Measurements from ENCODE around the gene WDR64.
A peak's percentile ranks its signal among the peaks of the same experiment; 100 is the strongest.

The WDR64 gene

DNA sequence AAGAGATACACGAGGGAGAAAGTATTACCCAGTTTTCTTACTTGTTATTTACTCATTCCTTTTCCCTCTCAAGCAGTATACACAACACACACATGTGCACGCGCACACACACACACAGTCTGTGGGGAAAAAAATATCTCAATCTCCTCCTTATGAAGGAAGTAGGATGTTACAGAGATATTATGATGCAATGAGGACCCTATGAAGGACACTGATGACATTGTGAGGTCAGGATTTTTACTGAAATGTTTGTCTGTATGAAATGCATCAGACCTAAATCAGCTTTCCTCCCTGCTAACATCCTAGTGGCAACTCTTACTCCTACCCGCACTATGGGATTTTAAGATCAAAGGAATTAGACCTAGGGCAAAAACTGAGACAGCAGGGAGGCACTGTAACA, at the start of gene WDR64:
TSS of gene WDR64 (plus strand) at position 270 of the 400 bp plus-strand sequence. CDS start 204 bp downstream, outside the sequence.
- DNase-seq: no peak

DNA sequence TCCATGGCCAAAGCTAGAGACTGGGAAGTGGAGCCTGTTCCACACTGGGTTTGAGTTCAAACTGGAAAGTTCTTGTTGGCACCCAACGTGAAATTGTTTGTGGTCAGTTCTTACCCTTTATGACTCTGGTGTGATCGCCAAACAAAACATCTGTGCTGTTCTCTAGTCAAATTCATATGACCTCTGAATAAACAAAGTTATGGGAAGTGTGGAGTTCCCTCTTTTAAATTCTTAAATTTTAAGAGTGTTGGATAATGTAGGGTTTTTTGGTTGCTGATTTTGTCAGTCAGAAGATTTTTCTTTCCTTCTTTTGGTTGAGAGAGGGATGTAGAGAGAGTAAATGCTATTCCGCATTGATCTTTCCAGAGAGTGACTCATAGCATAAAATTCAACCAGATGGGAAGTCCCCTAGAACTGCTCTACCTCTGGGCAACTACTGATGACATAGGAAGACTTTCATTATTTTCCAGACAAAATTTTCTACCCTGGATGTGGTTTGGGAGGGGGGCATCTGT, 48.3 kb upstream of the WDR64 start:
- DNase-seq: no peak

DNA sequence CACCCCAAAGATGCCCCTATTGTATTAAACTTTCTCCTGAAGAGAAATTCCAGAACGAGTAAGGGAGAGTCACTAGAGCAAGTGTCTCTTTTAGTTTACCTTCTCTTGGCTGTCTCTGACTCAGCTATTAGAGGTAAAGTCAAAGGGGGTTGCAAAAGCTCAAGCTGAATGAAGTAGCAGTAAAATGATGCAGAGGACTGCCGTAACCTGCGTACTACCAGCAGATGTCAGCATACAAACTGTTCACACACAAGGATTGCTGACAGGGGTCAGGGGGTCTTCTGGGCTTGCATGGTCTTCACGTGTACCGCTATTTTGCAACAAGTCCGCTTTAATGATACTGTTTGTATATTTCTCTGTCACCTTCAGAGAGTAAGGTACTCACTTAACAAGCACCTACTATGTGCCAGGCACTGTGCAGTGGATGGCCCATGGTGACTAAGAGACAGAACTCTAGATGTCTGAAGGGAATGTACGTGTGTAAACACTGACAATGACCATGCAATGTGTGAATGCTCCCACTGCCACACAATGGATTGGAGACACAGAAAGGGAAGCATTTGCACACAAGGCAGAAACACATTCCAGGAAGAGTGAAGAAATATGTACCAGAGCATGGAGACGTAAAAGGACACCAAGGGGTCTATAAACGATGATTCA, 46.8 kb upstream of the WDR64 start:
- DNase-seq: no peak

DNA sequence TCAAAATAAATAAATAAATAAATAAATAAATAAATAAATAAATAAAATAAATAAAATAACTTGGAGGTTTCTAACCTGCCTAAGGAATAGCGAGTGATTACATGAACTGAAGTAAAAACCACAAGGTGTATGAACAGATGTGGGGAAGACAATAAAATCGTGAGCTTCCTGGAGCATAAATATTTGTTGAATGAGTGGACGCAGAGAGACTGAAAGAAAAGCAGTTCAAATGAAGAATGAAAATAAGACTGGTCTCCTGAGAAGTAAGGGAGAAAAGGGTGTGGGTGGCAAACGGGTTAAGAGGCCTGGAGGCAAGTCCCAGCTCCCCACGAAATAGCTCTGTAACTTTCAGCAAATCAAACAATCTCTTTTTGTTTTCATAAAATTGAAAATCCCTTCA, 45.5 kb upstream of the WDR64 start:
- DNase-seq: no peak

DNA sequence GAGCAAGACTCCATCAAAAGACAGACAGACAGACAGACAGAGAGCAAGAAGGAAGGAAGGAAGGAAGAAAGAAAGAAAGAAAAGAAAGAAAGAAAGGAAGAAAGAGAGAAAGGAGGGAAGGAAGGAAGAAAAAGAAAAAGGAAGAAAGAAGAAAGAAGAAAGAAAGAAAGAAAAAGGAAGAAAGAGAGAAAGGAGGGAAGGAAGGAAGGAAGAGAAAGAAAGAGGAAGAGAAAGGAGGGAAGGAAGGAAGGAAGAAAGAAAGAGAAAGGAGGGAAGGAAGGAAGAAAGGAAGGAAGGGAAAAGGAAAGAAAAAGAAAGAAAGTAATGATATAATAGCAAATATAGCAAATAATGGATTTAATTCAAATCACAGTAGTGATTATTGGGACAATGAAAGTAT, 44.6 kb upstream of the WDR64 start:
- no peak for DNase-seq

DNA sequence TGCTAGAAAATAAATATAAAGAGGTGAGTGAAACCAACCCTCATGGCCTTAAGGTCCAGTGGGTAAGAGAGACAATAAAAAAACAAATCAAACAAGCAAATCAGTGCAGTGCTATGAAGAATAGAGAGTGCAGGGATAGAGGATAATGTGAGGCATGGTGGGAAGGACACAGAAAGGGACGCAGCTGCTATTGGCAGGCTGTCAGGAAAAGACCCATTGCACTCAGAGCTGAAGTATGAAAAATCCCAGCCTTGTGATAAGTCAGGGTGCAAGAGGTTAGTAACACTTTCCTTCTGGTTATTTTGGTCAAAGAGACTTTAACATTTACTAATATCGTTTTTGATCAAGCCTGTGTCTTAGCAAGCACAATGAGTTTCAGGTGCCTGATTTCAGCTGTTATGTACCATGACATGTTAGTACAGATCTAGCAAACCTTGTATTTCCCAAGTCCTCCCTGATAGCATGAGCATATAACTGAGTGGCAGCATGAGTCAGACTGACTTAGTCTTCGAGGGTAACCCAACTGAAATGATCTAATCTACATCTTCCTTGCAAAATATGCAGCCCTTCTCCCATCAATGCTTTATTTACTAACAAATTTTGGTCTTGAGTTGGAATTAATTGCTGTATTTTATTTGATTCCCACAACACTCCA, 43.6 kb upstream of the WDR64 start:
- DNase-seq: no peak

DNA sequence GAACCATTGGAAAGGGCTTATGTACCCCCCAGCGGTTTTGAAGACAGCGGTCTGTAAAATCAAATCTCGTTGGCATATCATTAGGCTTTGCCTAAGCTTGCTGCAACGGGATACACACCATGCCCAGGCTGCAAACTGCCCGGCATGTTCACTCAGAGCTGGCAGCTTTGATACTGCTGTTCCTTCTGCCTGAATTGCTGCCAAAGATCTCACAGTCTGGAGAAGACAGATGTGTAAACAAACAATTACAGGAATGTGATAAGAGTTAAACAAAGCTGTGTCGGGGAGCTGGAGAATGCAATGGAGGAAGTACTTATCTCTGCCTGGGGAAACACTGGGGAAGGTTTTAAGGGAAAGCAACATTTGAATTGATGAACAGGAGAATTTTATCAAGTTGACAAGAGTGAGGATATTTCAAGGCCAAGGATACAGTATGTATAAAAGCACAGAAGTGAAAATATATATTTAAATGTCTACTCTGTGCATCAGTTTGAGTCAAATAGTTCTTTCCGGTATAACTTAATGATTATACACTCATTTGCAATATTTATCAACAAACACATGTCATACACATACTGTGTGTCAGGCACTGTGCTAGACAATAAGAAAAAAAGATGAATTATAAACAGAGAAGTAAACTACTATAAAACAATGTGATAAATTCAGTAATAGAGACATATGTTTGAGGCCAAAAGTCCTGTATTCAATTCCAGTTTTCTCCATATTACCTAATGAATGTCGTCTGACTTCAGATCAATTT, 41.8 kb upstream of the WDR64 start:
- DNase-seq: peak in 1 of 2 experiments; percentile 20

DNA sequence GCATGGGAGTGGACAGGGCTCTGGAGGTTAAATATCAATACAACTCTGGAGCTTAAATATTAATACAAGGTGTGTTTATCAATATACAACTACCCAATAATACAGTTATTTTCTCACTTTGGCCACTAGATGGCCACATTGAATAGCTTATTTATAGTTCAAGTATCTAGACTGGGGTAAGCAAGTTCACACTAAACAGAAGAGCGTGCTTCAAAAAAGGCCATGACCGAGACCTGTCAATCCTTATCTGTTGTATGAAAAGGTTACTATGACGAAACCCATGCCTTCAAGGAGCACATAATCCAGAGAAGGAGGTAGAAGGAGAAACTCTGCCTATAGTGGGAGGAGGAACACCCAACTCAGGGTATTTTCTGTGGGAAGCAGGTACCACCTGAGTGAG, 41.0 kb upstream of the WDR64 start:
- peak; percentile 39 to 43 for DNase-seq

DNA sequence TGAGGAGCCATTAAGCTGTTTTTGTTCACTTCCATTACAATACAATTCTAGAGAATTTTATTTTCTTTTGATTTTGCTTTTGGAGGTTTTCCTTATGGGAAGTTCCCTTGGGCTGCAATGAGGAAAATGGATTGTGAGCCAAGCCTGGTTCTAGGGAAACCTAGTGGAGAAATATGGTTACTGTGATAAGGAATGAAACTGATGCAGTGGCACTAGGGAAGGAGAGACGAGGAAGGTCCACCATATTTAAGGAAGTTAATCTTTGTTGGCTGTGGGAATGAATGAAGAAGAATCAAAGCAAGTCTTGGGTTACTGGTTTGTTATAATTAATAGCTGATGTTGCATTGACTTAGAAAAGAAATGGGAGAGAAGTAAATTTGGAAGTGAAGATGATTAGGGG, 40.3 kb upstream of the WDR64 start:
- no peak for DNase-seq

DNA sequence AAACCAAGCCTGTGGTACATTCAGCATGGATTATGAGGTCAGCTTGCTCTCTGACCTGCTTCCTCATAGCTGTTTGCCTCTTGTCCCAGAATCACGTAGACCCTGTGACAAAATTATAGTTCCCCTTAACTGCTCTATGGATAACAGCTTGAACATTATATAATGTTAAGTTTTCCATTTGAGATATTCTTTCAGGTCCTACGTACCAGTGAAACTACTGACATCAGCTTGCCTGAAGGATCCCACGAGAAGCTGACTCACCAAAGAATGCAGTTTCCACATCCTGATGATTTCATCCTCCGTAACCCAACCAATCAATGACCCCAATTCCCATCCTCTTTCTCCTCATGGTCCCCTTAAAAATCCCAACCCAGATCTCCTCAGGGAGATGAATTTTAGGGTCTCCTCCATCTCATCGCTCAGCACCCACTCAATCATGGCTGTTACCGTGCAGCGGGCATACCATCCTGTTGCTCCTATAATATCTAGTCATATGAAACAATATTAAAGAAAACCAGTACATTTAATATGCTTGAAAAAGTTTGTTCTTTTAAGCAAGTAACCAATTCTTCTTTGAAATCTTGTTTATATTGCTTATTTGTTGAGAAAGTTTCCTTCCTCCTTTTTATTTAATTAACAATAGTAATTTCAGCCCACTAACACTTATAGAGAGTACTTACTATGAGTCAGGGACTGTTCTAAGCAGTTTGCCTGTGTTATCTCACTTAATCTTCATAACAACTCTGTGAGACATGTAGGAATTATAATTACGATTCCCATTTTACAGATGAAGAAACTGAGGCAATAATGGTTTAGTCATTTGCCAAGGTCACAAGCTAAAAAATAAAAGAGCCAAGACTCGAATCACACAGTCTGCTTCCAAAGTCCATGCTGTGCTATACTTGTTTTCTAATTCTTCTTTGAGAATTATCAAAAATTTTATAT, 39.3 kb upstream of the WDR64 start:
- no peak for DNase-seq

DNA sequence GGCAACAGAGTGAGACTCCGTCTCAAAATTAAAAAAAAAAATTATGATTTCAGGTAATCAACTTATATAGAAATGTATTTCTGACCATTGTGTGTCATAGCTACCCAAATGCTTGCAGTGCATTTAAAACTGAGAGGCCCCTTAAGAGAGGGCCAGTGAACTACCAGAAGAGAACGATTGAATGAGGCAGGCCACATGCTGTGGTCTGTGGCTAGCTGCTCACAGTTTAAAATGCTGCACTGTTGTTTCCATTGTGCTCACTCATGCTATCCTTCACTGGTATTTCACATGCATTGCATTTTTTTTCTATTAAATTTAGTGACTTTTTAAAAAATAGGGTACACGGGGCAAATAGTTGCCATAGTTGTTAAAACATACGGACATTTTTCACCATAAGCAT, 37.9 kb upstream of the WDR64 start:
- DNase-seq: no peak

DNA sequence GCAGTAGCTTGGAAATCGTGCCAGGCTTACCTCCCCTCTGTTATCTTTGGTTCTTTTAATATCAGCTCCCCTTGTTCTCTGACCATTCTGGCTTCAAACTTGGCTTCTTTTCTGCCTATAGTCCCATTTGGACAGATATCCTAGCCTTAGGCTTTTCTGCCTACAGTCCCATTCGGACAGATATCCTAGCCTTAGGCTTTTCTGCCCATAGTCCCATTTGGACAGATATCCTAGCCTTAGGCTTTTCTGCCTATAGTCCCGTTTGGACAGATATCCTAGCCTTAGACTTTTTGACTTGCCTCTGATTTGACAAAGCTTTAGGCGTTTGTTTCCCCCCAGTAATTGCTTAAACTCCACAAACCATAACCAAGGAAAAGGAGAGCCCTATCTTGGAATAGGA, 37.5 kb upstream of the WDR64 start:
- no peak for DNase-seq

DNA sequence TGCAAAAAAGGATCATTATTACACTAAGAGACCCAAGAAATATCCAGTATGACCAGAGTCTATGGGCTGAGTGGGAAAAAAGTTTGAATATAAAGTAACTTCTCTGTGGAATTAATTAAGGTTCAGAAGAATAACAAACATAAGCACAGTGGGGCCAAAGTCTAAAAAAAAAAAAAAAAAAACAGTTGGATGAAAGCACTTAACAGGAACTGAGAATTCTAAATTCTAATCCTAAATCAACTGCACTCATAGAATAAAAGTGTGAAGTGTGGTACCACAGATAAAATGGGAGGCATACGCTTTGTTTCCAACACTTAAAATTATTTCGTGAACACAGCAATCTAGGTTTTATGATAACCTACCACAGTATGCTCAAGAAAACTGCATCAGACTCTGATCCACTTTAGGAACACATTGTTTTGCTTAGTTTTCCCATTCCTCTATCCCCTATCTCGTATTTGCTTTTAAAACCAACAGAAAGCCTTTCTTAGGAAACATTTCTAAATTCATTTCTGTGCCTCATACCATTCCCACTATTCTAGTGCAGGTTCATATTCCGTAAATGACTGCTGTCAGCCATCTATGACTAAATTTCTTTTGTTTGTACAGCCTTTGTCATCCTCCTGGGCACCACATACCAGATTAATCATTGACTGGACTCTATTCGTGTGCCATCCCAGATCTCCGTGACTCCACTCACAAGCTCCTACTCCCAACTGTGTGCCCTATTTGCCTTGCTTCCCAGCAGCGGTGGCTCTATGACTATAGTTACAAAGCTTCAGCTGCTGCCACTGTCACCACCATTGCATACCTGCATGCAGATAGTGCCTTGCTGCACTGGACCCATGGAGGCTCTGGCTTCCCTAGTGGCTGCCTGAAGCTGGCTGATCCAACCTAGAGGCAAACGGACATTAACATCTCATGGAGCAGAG, 36.8 kb upstream of the WDR64 start:
- no peak for DNase-seq

DNA sequence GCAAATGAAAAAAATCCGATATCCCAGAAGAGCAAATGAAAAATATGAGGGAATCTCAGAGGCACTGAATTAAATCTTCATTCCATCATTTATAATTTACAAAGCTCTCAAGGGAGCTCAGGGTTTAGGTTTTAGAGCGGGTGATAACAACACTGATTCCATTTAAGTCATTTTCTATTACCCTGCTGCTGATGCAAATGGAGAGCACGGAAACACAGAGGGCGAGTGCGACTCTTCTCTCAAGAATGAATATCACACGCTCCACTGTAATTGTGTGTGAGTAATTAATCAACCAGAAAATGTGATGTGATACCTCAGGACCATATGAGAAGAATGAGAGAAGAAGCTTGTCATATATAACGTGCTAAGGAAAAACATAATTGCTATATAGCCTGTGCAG, 34.7 kb upstream of the WDR64 start:
- no peak for DNase-seq

DNA sequence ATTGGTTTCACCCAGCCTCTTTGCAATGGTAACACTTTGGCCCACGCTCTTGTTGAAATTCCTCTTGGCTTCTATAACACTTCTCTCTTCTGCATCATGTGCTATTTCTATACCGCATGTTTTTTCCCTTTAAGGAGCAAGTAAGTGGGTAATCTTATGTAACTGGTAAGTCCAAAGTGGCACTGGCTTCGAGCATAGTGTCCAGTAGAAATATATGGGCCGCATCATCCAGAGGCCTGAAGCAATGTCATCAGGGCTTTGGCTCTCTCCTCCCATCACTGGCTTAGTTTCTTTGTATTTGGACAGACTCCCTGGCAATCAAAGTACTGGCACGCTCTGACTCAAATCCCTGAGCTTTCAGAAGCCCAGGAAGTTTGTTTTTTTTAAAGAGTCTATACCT, 29.4 kb upstream of the WDR64 start:
- DNase-seq: no peak

DNA sequence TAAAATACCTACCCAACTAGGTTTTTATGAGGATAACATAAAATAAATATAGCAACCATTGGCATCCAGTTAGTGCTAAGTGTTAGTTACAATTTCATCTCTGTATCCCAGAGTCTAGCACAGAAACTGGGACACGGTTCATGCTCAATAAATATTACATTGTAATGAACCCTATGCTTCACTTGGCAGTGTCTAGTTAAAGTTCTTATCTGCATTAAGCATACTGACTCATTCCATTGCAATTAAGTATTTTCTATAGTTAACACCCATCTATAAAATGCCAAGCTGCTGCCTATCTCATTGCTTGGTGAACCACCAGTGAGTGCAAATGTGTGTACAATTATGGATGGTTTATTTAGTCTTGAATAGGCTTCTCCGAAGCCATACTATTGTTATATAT, 27.1 kb upstream of the WDR64 start:
- no peak for DNase-seq

DNA sequence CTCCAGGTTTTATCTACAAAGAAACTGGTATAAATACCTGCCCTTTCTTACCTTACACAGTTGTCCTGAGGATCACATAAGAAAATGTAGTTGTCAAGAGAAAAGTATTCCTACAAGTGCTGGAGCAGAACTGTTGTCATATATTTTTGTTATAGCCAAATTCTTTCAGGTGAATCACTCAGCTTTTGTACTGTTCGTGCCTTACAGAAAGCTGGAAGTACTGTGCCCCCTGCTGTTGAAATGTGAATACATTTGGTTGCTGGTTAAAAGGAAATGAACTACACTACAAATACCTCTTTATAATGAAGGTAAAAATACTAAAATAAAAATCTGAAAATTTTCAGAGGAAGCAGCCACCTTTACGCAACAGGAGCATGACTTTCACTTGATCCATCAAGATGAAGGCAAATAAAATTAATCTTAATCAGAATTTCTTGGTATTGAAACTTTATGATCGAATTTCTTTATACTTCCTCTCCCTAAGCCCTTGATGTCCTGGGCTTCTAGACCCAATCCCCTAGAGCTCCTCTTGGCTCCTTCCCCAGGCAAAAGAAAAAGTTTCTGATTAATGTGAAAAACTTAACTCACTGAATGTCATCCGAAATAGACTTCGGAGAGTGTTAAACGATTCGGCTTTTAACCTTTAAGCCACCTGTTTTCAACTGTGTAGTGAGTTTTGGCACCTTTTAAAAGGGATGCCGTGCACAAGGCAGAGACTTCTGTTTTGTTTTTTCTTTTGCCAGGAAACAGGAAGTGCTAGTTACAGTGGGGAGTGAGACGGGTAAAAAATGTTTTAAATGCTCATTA, 24.4 kb upstream of the WDR64 start:
- peak in 1 of 2 experiments; percentile 17 for DNase-seq

DNA sequence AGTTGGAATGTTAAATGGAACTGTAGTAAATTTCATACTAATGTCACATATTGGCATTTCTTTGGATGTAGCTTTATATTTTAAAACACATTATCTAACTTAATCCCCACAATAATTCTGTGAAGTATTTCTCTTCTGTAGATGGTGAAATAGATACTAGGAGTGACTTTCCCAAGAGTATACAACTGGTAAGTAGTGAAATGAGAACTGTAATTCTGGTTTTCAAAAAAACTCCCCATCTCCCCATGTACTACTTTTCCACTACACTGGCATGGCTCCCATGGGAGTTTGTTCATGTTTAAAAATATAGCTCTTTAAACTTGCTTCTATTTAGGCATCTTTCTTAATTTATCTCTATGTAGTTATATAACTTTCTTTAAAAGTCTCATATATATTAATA, 22.1 kb upstream of the WDR64 start:
- DNase-seq: no peak

DNA sequence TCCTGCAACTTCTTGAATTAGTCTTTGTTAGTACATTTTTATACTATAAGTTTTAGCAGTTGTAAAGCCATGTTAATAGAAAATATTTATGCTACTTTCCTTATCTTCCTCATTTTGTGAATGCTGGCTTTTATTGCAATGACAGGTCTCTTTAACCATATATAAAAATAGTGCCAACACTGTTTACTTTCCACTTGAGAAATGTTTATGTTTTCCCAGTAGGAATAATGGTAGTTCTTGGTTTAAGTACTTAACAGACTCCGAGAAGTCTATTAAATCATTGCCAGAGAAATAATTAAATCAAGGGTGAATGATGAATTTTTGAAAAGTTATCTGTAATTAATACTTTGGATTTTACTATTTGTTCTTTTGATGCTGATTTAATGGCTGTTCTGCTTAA, 21.6 kb upstream of the WDR64 start:
- DNase-seq: no peak

DNA sequence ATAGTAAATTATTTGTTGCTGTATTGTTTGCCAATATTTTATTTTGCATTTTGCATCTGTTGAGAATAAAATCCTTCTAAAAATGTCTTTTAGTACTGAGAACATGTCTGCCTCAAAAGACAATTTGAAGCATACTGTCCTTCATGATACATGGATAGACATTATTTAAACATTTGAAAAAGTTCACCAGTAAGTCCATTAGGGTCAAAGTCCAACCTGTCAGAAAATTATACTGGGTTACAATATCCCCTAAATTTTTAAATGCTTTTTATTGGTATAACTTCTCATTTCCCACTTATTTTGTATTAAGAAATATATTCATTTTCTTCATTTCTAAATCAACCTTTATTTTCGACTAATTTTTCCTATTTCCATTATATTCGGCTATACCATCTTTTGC, 21.2 kb upstream of the WDR64 start:
- no peak for DNase-seq

DNA sequence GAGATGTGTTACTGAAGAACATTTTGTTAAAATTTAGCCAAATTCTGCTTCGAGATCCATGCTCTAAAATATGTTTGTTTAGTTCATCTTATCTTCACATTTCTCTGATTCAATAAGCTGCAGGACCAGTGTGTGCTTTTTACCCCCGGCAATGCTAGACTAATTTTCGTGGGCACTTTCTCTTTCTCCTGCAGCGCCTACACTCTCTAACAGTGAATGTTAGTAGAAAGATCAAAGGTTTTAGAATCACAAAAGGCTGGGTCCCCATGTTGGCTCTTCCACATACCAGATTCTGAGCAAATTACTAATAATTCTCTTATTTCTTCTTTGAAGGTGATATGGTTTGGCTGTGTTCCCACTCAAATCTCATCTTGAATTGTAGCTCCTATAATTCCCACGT, 20.4 kb upstream of the WDR64 start:
- no peak for DNase-seq
